Suppressor macrophage (primary cell): ENCODE measurements around the gene KRT86.

Experiments used
- DNase-seq, 4 experiments: peaks; one replicate each; pipeline ENCODE4 v3.0.0-alpha.2; 2020 to 2022
- total RNA-seq, 17 experiments: gene quantifications; one replicate each; lab custom pipeline; 2026; ENCODE audit warnings: mixed read lengths in 6 of 17, inconsistent platforms in 3 of 17; lab: John Stamatoyannopoulos, UW

KRT86 gene
- total RNA-seq, result 0 to 1.3 (median 0) reads per million in 17 experiments

DNA sequence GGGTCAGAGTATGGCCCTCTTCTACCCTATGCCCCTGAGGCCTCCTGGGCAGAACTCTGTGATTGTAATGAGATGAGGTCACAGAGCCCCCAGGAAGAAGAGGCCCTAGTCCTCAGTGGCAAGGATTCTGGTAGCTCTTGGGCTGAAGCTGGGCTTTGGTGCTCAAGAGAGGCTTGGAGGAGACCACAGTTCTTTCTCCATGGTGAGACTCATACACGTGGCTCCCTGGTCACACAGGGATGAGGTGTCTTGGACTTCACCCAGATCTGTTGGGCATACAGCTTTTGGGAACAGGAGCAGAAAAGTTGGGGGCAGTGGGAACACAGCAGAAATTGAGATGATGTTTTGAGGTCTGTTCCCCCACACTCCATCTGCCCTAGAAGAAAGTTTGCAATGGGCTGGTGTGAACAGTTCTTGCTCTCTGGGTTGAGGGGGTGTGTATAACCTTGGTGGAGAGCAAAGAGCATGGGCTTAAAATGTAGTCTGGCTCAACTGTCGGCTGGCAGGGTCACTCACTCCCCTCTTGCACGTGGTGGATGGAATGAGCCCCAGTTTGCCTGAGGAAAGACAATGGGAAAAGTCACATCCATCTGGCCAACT is at the start of gene KRT86:
TSS of gene KRT86 (plus strand) at position 125 of the 600 bp plus-strand sequence. CDS start 27,272 bp downstream, outside the sequence.
- DNase-seq, result peak in 1 of 4 experiments; percentile 1

DNA sequence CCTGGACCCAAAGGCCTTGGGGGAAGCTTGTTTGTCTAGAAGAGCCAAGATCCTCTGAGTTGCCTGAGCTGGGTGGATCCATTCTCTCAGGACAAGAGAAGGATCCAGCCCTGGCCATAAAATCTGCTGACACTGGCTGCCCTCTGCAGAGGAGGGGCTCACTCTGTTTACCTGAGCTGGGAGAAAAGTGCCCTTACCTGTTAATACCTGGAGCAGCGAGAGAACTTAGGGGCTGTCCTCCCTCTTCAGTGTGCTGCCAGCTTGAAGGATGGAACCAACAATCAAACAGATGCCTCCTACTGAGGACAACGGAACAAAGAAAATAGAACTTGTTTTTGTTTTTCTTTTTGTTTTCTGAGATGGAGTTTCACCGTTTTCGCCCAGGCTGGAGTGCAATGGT is 48.7 kb upstream of the KRT86 start:
- no peak for DNase-seq

DNA sequence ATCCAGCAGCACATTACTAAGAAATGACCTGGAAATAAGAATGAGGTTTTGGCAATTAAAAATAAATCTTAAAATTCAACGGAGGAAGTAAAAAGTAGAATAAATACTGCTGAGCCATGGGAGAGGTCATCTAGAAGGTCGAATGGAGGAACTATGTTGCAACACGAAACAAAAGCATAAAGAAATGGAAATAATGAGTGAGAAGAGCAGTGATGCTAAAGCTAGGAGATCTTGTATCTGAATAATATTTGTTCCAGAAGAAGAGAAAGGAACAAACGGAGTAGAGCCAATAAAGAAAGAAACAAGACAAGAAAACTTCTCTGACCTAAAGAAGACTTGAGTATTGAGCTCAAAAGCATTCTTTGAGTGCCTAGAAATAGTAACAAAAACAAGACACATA is 48.0 kb upstream of the KRT86 start:
- peak in 1 of 4 experiments; percentile 28 for DNase-seq

DNA sequence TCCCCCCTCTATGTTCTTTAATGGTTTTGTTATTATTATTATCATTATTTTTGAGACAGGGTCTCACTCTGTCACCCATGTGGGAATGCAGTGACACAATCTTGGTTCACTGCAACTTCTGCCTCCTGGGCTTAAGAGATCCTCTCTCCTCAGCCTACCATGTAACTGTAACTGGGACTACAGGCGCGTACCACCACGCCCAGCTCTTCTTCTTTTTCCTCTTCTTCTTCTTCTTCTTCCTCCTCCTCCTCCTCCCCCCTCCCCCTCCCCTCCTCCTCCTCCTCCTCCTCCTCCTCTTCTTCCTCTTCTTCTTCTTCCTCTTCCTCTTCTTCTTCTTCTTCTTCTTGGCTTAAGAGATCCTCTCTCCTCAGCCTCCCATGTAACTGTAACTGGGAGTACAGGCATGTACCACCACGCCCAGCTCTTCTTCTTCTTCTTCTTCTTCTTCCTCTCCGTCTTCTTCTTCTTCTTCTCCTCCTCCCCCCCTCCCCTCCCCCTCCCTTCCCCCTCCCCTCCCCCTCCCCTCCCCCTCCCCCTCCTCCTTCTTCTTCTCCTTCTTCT is 46.8 kb upstream of the KRT86 start:
- DNase-seq, result peak in 1 of 4 experiments; percentile 32

DNA sequence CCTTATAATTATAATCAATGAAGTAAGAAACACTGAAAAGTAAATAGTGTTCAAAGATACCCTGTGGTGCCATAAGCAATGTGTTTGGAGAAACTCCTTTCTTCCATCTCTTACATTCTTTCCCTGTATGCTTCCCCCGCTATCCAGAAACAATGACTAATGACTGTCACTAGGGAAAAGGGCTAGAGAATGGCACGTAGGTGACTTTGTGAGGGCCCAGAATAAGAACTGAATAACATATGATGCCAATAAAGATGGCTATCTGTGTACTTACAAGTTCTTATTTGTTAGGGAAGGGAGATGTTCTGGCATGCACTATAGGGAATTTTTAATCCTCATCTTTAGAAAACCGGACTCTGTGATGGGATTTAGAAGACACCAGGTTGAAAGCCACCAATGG is 46.1 kb upstream of the KRT86 start:
- DNase-seq, result no peak

DNA sequence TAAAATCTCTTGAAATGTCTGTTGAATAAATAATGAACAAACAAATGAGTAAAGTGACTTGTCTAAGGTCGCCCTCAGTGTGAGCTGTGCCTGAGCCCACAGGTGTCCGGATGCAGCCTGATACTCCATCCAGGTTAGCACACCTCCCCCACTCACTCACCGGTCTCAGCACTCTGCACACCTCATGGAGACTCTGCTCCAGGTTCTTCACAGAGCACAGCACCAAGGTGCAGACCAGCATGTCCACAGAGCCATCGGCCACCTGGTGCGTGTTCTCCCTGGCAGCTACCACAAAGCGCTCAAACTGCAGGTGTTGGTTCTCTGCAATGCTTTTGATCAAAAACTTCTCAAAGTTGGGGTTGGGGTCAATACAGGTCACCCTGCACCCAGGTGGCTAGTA is 45.5 kb upstream of the KRT86 start:
- no peak for DNase-seq

DNA sequence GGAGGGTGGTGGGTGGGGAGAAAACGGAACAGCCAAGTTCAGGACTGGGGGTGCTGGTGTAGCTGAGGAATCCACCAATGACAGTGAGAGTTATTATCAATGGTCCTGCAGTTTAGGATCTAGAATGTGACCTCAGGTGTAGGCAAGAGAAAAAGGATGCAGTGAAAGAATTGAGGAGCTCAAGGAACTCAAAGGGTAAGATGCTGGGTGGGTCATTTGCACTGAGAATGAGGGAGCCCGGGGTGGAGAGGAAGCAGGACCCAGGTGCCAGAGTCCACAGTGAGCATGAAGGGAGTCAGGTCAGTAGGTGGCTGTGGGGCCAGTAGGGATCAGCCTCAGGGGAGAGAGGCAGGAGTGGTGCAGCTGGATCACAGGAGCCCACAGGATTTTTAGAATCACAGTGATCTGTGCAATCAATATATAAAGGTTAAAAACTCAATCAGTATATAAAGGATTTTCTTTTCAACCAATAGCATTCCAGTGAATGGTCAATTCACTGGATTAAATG is 44.6 kb upstream of the KRT86 start:
- no peak for DNase-seq

DNA sequence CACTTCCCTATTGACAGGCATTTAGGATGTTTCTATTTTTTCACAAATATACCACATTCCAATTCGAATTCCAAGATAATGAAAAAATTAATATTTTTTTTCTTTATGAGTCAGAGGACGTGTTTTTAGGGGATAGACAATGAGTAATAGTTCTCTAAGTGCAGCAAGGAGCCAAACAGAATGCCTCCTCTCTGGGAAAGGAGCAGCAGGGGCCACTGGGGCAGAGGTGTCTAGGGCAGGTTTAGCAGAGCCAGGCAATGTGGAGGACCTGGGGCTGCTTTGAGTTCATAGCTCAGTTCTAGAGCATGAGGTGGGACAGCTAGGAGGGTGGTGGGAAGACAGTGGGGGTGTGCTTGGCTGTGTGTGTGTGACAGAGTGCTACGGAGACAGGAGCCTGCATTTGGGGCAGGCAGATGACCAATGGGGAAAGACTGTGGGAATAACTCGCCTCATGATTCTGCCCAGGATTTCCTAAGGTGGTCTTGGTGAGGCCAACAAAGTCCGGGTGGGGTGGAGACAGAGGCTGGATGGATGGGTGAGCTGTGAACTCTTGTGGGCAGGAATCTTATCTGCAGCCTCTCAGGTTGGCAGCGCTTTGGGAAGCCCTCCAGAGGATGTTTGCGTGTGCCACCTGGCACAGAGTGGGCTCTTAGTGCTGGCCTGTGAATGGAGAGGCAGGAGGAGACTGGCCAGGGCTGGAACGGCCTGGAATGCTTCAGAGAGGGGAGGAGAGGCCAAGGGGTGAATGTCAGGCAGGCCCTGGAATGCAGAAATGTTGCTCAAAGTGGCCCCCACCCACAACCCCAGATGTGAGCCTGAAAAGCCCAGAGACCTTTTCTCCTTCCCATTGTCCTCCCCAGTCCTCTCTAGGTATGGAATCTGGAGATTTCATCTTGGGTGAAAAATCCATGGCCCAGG is 43.8 kb upstream of the KRT86 start:
- no peak for DNase-seq

DNA sequence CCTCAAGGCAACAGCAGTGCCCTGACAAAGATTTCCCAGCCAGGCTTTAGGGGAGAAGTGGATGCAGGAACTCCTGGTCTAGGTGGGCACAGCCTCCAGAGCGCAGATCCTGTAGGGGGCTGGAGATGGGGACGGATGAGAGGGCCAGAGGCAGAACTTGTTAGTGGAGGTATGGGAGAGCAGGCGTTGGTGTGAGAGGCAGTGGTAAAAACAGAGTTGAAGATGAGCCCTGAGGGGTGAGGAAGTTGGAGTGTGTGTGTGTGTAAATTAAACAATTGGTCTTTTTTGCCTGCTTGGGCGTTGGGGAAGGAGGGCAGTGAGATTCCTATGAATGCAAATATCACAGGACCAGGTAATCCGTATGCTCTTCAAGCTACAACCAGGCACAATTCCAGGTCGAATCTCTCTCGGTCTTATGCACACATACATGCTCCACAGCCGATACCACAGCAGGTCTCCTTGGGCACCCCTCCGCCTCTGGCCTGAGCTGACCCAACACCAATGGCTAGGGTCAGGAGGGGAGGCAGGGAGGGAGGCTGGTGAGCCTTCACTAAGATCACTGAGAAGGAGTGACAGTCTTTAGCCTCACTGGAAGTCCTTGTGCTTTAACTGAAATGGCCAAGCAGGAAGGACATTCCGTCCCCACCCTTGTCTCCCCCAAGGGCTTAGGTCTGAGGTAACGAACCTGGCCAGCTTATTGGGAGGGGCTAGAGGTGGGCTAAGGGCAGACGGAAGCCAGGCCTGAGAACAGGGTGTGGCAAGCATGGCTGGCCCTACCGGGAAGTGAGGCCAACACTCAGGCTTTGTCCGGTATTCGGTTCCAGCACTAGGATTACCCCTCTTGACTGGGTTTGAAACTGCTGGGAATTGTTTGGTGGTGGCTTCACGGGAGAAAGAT is 42.9 kb upstream of the KRT86 start:
- DNase-seq, result no peak

DNA sequence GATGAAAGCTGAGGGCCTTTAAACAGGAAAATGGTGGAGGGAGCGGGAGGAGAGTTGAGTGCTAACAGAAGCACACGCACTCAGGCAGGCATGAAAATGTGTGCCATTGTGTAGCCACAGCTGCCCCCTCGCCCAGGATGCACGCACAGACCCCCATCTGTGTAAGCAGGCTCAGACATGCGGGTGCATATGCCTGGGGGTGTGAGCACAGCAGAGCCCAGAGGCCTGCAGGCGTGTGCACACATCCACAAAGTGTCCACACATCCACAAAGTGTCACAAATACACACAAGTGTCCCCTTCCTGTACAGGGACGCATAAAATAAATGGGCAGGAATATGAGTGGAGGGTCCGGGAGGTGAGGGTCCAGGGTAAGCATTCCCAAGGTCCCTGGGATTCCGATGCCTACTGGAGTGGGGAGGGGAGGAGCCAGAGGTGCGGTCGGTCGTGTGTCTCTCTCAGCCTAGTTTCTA is 42.2 kb upstream of the KRT86 start:
- no peak for DNase-seq

DNA sequence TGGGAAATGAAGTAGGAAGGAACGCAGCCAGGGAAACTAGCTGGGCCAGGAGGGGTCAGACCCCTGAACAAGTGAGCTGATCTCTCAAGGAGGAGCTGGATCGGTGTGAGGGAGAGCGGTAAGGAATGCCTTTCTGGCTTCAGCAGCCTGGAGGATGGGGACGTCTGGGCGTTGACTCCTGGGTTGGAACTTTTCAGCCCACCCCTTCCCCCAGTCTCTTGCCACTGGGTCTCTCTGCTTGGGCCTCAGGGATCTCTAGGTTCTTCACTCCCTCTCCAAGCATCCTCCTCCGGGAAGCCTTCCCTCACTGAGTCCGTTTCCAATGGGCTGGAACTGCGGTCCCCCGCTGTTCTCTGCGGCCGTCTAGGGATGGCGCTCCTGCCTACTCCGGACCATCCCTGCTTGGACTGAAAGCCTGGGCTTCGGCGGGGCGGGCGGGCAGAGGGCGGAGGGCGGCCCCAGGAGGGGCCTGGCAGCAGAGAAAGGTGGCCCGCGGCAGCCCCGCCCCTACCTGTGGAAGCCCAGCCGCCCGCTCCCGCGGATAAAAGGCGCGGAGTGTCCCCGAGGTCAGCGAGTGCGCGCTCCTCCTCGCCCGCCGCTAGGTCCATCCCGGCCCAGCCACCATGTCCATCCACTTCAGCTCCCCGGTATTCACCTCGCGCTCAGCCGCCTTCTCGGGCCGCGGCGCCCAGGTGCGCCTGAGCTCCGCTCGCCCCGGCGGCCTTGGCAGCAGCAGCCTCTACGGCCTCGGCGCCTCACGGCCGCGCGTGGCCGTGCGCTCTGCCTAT is 41.6 kb upstream of the KRT86 start, which contains the start of gene KRT7:
TSS of gene KRT7 (plus strand) at position 570 of the 788 bp plus-strand sequence. CDS start at position 624, 54 bp downstream.
- no peak for DNase-seq

DNA sequence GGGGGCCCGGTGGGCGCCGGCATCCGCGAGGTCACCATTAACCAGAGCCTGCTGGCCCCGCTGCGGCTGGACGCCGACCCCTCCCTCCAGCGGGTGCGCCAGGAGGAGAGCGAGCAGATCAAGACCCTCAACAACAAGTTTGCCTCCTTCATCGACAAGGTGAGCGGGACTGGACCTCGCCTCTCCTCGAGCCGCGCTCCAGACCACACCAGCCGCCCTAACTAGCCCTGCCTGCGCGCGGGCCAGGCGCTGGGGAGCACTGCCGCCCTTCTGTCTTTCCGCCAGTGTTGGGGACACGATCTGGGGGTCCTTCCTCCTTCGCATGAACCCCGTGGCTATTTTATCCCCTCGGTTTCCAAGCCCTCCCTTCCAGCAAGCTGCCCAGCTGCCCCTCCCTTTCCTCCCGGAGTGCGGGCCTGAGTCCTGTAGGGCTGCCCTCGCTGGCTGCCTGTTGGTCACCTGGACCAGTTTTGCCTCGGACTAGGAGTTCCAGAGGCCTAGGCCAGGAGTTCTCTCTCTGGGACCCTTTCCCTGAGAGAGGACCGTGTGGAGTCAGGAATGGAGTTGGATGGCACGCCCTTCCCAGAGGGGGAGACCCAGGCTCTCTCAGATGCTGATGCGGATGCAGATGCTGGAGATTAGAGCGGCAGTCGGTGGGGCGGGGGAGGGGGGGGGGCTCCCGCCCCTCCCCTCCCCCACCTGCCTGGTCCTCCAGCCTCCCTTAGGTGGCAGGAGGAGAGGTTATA is 40.8 kb upstream of the KRT86 start:
- DNase-seq, result no peak

DNA sequence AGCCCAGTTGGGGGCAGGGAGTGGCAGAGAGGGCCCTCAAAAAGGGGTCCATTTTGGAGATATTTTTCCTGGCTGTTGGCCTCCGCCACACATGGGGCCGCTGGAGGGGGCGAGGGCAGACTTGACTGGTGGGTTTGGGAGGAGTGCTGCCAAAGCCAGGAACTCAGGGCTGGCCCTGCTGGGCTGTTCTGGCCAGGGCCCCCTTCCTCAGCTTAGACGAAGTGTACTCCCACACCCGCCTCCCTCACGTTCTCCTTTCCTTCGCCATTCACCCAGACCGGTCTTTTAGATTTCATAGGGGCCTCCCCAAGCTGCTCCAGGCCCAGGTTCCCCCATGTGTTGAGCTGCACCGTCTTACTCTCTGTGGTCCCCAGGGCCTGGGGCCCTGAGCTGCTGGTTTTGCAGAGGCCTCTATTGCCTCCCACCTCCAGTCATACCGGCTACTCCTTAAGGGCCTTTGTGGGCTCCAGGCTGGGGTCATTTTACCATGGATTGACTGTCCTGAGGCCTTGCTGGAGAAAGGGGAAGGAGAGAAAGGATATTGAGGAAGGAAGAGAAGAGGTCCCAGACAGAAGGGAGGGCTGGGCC is 40.1 kb upstream of the KRT86 start:
- peak; percentile 19 to 46 (median 42) for DNase-seq

DNA sequence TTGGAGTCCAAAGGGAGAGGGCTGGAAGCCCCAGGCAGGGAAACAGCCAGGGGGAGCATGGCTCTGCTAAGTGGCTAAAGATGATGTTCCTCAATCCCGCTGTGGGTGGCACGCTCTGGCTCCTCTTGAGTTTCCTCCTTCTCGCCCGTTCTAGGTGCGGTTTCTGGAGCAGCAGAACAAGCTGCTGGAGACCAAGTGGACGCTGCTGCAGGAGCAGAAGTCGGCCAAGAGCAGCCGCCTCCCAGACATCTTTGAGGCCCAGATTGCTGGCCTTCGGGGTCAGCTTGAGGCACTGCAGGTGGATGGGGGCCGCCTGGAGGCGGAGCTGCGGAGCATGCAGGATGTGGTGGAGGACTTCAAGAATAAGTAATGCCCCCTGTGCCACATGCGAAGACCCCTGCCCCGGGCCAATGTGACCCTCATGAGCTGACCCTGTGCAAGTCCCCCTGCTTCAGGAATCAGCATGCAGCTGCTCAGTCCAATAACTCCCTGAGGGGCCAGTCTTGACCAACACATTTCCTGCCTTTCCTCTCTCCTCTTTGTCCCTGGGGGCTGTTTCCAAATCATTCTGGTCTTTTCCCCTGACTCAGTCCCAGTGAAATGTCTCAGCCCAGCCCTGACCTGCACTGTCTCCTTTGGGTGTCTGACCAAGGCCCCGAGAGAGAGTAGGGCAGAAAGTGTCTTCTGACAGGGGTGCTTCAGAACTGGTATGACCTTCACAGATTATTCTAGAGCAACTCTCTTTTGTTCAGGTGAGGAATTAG is 39.3 kb upstream of the KRT86 start:
- peak in 2 of 4 experiments; percentile 31 to 34 for DNase-seq

DNA sequence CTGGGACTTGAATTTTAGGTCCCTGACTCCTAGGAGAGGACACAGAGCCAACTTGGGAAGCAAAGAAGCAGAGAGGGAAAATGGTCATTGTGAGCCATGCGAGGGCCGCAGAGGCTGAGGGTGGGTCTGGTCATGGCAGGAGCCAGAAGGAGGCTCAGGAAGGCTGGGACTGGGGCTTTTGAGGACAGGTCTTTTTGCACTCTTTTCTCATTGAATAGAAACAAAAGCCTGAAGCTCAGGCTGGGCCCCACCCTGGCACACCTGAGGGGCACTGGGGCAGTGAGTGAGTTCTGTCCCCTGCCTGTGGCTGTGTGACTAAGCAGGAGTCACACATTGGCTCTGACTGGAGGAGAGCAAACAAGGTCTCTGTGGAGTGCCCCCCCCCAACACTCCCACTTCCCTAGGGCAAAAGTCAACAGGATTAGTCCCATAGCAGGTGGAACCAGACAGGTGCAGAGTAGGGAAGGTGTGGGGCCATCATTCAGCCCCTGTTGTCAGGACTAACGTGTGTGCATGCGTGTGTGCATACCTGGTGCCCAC is 38.6 kb upstream of the KRT86 start:
- no peak for DNase-seq

DNA sequence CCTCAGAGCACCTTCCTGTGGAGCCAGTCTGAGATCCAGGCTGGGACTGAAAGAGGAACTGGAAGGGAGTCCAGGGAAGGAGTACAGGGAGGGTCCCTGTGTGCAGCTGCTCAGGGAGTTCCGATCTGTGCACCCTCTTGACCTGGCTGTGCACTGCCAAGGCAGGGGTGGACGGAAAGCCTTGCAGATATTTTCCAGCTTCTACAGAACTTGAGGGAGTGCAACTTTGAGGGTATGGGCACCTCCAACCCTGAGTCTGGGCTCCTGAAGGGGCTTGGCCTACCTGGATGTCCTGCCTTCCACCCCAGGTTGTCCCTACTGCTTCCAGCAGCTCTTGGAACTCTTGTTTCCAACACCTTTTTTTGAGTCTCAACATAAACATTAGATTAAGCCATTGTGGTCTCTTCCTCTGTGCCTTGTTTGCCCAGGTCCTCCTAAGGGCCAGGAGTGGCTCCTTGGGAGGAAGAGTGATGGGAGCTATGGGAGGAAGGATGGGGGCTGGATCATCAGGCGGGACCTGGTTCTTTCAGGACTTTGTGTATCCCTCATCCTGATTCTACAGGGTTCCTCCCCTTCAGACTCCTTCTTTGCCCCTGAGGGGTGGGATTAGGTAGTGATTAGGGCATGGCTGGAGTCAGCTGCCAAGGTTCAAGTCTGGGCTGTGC is 37.9 kb upstream of the KRT86 start:
- no peak for DNase-seq

DNA sequence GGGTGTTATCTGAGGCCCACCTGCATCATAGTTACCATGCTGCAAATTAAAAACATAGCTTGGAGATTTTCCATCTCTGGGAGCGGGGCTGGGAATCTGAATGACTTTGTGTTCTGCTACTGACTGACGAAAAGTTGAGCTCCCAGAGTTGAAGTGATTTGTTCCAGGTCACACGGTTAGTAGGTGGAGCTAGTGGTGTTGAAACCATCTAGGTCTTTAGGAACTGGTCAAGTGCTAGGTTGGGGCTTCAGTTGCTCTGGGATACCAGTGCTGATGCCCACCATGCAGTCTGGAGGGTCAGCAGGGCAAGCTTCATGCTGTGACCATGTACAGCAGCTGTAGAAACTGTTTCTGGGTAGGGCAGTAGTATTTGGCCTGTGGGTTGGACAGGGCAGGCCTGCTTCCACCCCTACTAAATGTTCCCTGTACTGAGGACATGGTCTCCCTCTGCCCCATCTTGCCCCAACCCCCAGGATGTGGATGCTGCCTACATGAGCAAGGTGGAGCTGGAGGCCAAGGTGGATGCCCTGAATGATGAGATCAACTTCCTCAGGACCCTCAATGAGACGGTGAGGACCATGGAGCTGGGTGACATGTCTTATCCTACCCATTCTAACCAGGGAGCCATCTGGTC is 36.1 kb upstream of the KRT86 start:
- DNase-seq, result no peak
